ENCODE measurements around the gene PRKCH.

The PRKCH gene

GRCh38 chr14:61582815-61583214, 261.4 kb downstream of the PRKCH start:
- no peak overlapping the region for H3K4me3 ChIP-seq (ENCODE audit: low read depth in 1 of 2, low read length in 2 of 2)
- H3K4me2 ChIP-seq (ENCODE audit: insufficient read depth, low read length): no peak overlapping the region
- no peak overlapping the region for H3K9ac ChIP-seq (ENCODE audit: low read depth, low read length)
- peaks cover 16% of the 10 kb centered on the region for H3K4me1 ChIP-seq (ENCODE audit: insufficient read depth, low read length)
- no peak for ATAC-seq (ENCODE audit: insufficient read depth, low read depth)
- TF ChIP-seq EZH2 (IDR thresholded peaks at IDR 0.05; ENCODE audit: borderline replicate concordance, low read depth, low read length, severe bottlenecking): no peak
- TF ChIP-seq, protein P1, sequence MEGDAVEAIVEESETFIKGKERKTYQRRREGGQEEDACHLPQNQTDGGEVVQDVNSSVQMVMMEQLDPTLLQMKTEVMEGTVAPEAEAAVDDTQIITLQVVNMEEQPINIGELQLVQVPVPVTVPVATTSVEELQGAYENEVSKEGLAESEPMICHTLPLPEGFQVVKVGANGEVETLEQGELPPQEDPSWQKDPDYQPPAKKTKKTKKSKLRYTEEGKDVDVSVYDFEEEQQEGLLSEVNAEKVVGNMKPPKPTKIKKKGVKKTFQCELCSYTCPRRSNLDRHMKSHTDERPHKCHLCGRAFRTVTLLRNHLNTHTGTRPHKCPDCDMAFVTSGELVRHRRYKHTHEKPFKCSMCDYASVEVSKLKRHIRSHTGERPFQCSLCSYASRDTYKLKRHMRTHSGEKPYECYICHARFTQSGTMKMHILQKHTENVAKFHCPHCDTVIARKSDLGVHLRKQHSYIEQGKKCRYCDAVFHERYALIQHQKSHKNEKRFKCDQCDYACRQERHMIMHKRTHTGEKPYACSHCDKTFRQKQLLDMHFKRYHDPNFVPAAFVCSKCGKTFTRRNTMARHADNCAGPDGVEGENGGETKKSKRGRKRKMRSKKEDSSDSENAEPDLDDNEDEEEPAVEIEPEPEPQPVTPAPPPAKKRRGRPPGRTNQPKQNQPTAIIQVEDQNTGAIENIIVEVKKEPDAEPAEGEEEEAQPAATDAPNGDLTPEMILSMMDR (IDR thresholded peaks at IDR 0.05; ENCODE audit: borderline replicate concordance, extremely low read depth, low read length, poor library complexity, severe bottlenecking): no peak
- DNase-seq: peak; percentile 26
- no peaks in the 10 kb centered on the region for H3K9me3 ChIP-seq (ENCODE audit: insufficient read depth, low read length, severe bottlenecking)
- H3K79me2 ChIP-seq (ENCODE audit: insufficient read depth, low read length): no peaks in the 10 kb centered on the region
- peaks cover 3% of the 10 kb centered on the region; the same call in 1 of the 2 replicates for H4K20me1 ChIP-seq (ENCODE audit: insufficient read depth, low read length)
- no peak overlapping the region for H3K27ac ChIP-seq (ENCODE audit: low read length)
- H3K36me3 ChIP-seq (ENCODE audit: insufficient read depth, low read length): no peaks in the 10 kb centered on the region
- H2AFZ ChIP-seq (ENCODE audit: low read depth, low read length): no peak overlapping the region
- peaks cover 7% of the 10 kb centered on the region for H3K27me3 ChIP-seq (ENCODE audit: insufficient read depth, low read length, poor library complexity)

GRCh38 chr14:61584331-61584741, 263.0 kb downstream of the PRKCH start:
- no peak overlapping the region for H2AFZ ChIP-seq (ENCODE audit: low read depth, low read length)
- no peak overlapping the region for H3K9ac ChIP-seq (ENCODE audit: low read depth, low read length)
- TF ChIP-seq, protein P1 (IDR thresholded peaks at IDR 0.05; ENCODE audit: borderline replicate concordance, extremely low read depth, low read length, poor library complexity, severe bottlenecking): no peak
- no peak for TF ChIP-seq EZH2 (IDR thresholded peaks at IDR 0.05; ENCODE audit: borderline replicate concordance, low read depth, low read length, severe bottlenecking)
- no peak for ATAC-seq (ENCODE audit: insufficient read depth, low read depth)
- H3K9me3 ChIP-seq (ENCODE audit: insufficient read depth, low read length, severe bottlenecking): no peaks in the 10 kb centered on the region
- 0 out of 2 replicates have a peak, but pooled peaks cover 3% of the 10 kb centered on the region for H4K20me1 ChIP-seq (ENCODE audit: insufficient read depth, low read length)
- no peaks in the 10 kb centered on the region for H3K36me3 ChIP-seq (ENCODE audit: insufficient read depth, low read length)
- no peak overlapping the region for H3K4me2 ChIP-seq (ENCODE audit: insufficient read depth, low read length)
- H3K27me3 ChIP-seq (ENCODE audit: insufficient read depth, low read length, poor library complexity): peaks cover 7% of the 10 kb centered on the region
- DNase-seq: no peak
- H3K27ac ChIP-seq (ENCODE audit: low read length): no peak overlapping the region
- H3K4me3 ChIP-seq (ENCODE audit: low read depth in 1 of 2, low read length in 2 of 2): no peak overlapping the region
- H3K79me2 ChIP-seq (ENCODE audit: insufficient read depth, low read length): no peaks in the 10 kb centered on the region
- H3K4me1 ChIP-seq (ENCODE audit: insufficient read depth, low read length): peaks cover 4% of the 10 kb centered on the region

DNA sequence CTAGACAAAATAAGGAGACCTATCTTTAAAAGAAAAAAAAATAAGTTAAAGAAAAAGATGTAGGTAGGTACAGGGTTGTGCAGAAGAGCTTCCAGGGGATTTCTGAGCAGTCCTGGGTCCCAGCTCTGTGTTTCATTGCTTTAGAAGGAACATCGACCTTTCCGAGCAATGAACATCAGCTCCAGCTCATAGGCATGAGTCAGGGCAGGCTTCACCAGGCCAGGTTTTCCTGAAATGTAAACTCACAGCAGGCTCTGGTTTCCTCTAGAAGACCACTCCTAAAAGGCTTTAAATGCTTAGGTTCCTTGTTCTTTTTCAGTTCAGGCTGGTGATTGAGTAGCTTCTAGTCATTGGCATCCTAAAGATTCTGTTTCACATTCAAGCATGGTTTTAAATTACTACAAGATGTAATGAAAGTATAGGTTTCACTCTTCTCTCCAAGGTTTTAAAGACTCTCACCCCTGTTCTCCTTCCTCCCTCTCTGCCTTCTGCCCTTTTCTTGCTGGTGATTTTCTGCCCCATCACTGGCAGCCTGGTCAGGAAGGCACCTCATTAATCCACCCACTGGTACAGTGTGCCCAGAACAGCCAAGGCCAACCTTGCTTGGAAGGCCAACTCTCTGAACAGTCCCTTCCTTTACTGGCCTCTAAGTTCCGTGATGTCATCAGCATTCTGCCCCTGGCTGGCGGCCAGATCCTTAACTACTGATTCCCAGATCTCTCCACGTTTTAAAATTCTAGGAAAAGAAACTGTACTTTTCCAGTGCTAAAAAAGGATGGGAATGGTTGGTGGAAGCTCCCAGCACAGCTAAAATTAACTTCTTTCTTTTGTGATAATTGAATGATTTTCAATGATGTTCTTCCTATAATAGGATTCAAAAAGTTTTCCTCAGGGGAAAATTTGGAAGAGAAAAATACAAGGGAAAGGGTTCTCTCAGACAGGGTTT, 264.5 kb downstream of the PRKCH start:
- ATAC-seq (ENCODE audit: insufficient read depth, low read depth) (no peak), DNase-seq (no peak)
- H4K20me1 ChIP-seq (ENCODE audit: insufficient read depth, low read length): 0 out of 2 replicates have a peak, but pooled peaks cover 3% of the 10 kb centered on the region
- TF ChIP-seq, protein P1 (IDR thresholded peaks at IDR 0.05; ENCODE audit: borderline replicate concordance, extremely low read depth, low read length, poor library complexity, severe bottlenecking): no peak
- TF ChIP-seq EZH2 (IDR thresholded peaks at IDR 0.05; ENCODE audit: borderline replicate concordance, low read depth, low read length, severe bottlenecking): no peak
- no peak overlapping the region for H3K4me3 ChIP-seq (ENCODE audit: low read depth in 1 of 2, low read length in 2 of 2)
- peaks cover 18% of the 10 kb centered on the region for H3K4me1 ChIP-seq (ENCODE audit: insufficient read depth, low read length)
- H3K36me3 ChIP-seq (ENCODE audit: insufficient read depth, low read length): no peaks in the 10 kb centered on the region
- H3K27ac ChIP-seq (ENCODE audit: low read length): no peak overlapping the region
- no peak overlapping the region for H3K9ac ChIP-seq (ENCODE audit: low read depth, low read length)
- no peaks in the 10 kb centered on the region for H3K9me3 ChIP-seq (ENCODE audit: insufficient read depth, low read length, severe bottlenecking)
- no peak overlapping the region for H2AFZ ChIP-seq (ENCODE audit: low read depth, low read length)
- no peaks in the 10 kb centered on the region for H3K79me2 ChIP-seq (ENCODE audit: insufficient read depth, low read length)
- H3K4me2 ChIP-seq (ENCODE audit: insufficient read depth, low read length): no peak overlapping the region
- peaks cover 7% of the 10 kb centered on the region for H3K27me3 ChIP-seq (ENCODE audit: insufficient read depth, low read length, poor library complexity)
